GM21528 (cell line): ENCODE data around the gene TEKTIP1.
"Not testable (repeated sequence)": the region's sequence is repeated elsewhere in the genome, so short reads cannot be mapped to it uniquely, and the experiment has no call there.

Experiments used
- ATAC-seq: cut with Tn5 transposase; IDR thresholded peaks from one replicate; pipeline ENCODE4 v1.9.1; 2021; ENCODE audit warnings: mild to moderate bottlenecking, moderate library complexity; ENCODE audit not compliant: unreplicated experiment, low FRiP score

The TEKTIP1 gene

GRCh38 chr19:3580156-3580934 is 41.4 kb downstream of the TEKTIP1 start:
- ATAC-seq, result no peak

- not testable (repeated sequence) for ATAC-seq
These were observed 42.8 kb downstream of the TEKTIP1 start for GRCh38 chr19:3581792-3582191.

- ATAC-seq, result not testable (repeated sequence)
These were observed 45.2 kb downstream of the TEKTIP1 start for GRCh38 chr19:3584036-3584802.

GRCh38 chr19:3585301-3586126 is 46.5 kb downstream of the TEKTIP1 start, which contains the start of gene GIPC3:
Gene GIPC3, plus strand, starts transcription at chr19:3585478. Its CDS starts 120 bp downstream, at chr19:3585598.
- ATAC-seq, result no peak

- ATAC-seq, result no peak
These were observed 47.2 kb downstream of the TEKTIP1 start for GRCh38 chr19:3586127-3586626.

- ATAC-seq, result no peak
These were observed 47.9 kb downstream of the TEKTIP1 start for GRCh38 chr19:3586707-3587346.

- ATAC-seq, result no peak
These were observed 50.5 kb downstream of the TEKTIP1 start for GRCh38 chr19:3589439-3589838.

- no peak for ATAC-seq
These were observed 51.0 kb downstream of the TEKTIP1 start for GRCh38 chr19:3589949-3590348.

GRCh38 chr19:3590991-3591659 is 52.2 kb downstream of the TEKTIP1 start:
- ATAC-seq, result no peak

- ATAC-seq, result no peak
These were observed 53.1 kb downstream of the TEKTIP1 start for GRCh38 chr19:3591876-3592613.

GRCh38 chr19:3593156-3593555 is 54.2 kb downstream of the TEKTIP1 start:
- ATAC-seq, result no peak
